IMR-90 (cell line): Measurements from ENCODE around the gene SYNGR1. TPM values are rescaled to one million over a fixed set of nuclear protein-coding genes. Genes with fewer than 3 reads are reported as not detected.

Experiments
- ATAC-seq: fragments of 200-7000 bp; cut with Tn5 transposase; 2 replicates; pipeline ENCODE4 v1.9.1; 2020; ENCODE audit warnings: low read depth, mild to moderate bottlenecking, moderate library complexity
- BruUV-seq: library from RNA; stranded (reverse); fragments of 400-500 nt; replicated peaks from 2 replicates; lab custom pipeline; 2021; lab: Mats Ljungman, UMichigan
- CTCF ChIA-PET: fragments of 300-600 bp; formaldehyde crosslinking; extraction: SDS; loops from one replicate; lab custom pipeline; 2021; ENCODE audit warnings: antibody characterized with exemption; lab: Yijun Ruan, JAX
- POLR2A ChIA-PET: fragments of 300-600 bp; sonication (Branson Sonifier 250); formaldehyde crosslinking; loops from one replicate; lab custom pipeline; 2022; ENCODE audit warnings: antibody characterized with exemption; ENCODE audit not compliant: unreplicated experiment; lab: Charles Lee
- DNase-seq: peaks from one replicate; pipeline ENCODE4 v3.0.0; 2013
- H2AFZ ChIP-seq: replicated peaks from 2 replicates; pipeline ENCODE3; 2013; ENCODE audit warnings: low read length, mild to moderate bottlenecking; ENCODE audit not compliant: poor library complexity
- H2AK5ac ChIP-seq: 2 replicates; pipeline ENCODE4 v1.6.1; 2013; ENCODE audit warnings: low read depth, low read length, inconsistent platforms
- H2AK9ac ChIP-seq: replicated peaks from 2 replicates; pipeline ENCODE3; 2013; ENCODE audit warnings: mild to moderate bottlenecking, low read depth, low read length, moderate library complexity; ENCODE audit not compliant: poor library complexity
- H2BK120ac ChIP-seq: 2 replicates; pipeline ENCODE4 v1.6.1; 2013; ENCODE audit warnings: low read depth, low read length, inconsistent platforms
- H2BK15ac ChIP-seq: 3 replicates; pipeline ENCODE4 v1.6.1; 2013; ENCODE audit warnings: low read depth, low read length, inconsistent platforms
- H2BK20ac ChIP-seq: 2 replicates; pipeline ENCODE4 v1.6.1; 2013; ENCODE audit warnings: low read depth, mild to moderate bottlenecking, inconsistent platforms, low read length, moderate library complexity
- H2BK5ac ChIP-seq: 2 replicates; pipeline ENCODE4 v1.6.1; 2013; ENCODE audit warnings: mild to moderate bottlenecking, low read depth, low read length, inconsistent platforms; ENCODE audit not compliant: poor library complexity, severe bottlenecking
- H3K14ac ChIP-seq: replicated peaks from 2 replicates; pipeline ENCODE4 v1.6.1; 2013; ENCODE audit warnings: low read depth, low read length, inconsistent platforms
- H3K18ac ChIP-seq: 2 replicates; pipeline ENCODE4 v1.6.1; 2013; ENCODE audit warnings: low read depth, low read length, control low read depth
- H3K23ac ChIP-seq: 2 replicates; pipeline ENCODE4 v1.6.1; 2013; ENCODE audit warnings: low read depth, low read length, inconsistent platforms
- H3K27ac ChIP-seq: 2 replicates; pipeline ENCODE4 v1.5.1; 2013; ENCODE audit warnings: mild to moderate bottlenecking, control low read depth, low read length; ENCODE audit not compliant: insufficient read depth
- H3K27me3 ChIP-seq: 2 replicates; pipeline ENCODE4 v1.6.1; 2013; ENCODE audit warnings: low read length; ENCODE audit not compliant: control insufficient read depth, insufficient read depth
- H3K36me3 ChIP-seq: 2 replicates; pipeline ENCODE4 v1.6.1; 2013; ENCODE audit warnings: low read length, mixed read lengths; ENCODE audit not compliant: control insufficient read depth, insufficient read depth
- H3K4ac ChIP-seq: 2 replicates; pipeline ENCODE4 v1.6.1; 2013; ENCODE audit warnings: low read depth, low read length, inconsistent platforms
- H3K4me1 ChIP-seq: 2 replicates; pipeline ENCODE4 v1.6.1; 2013; ENCODE audit warnings: low read length, mixed read lengths; ENCODE audit not compliant: control insufficient read depth, insufficient read depth
- H3K4me2 ChIP-seq: 2 replicates; pipeline ENCODE4 v1.6.1; 2013; ENCODE audit warnings: low read depth, mild to moderate bottlenecking, control low read depth, low read length, moderate library complexity
- H3K4me3 ChIP-seq: 2 replicates; pipeline ENCODE4 v1.5.1; 2013; ENCODE audit warnings: low read depth, mild to moderate bottlenecking, control low read depth, low read length, moderate library complexity; ENCODE audit not compliant: insufficient read depth
- H3K56ac ChIP-seq: 2 replicates; pipeline ENCODE4 v1.6.1; 2013; ENCODE audit warnings: low read length, inconsistent platforms; ENCODE audit not compliant: insufficient read depth; ENCODE audit errors: extremely low read depth
- H3K79me1 ChIP-seq, 2 experiments: 2 replicates each; pipeline ENCODE4 v1.6.1; 2013; ENCODE audit warnings: low read length in 2 of 2, inconsistent platforms in 1 of 2, low read depth in 1 of 2
- H3K9ac ChIP-seq: 2 replicates; pipeline ENCODE4 v1.6.1; 2013; ENCODE audit warnings: low read depth, low read length, control low read depth
- H3K9me1 ChIP-seq: 2 replicates; pipeline ENCODE4 v1.6.1; 2013; ENCODE audit warnings: low read length, inconsistent platforms; ENCODE audit not compliant: insufficient read depth
- H3K9me3 ChIP-seq: 2 replicates; pipeline ENCODE4 v1.6.1; 2013; ENCODE audit warnings: low read length; ENCODE audit not compliant: control insufficient read depth, insufficient read depth
- H4K20me1 ChIP-seq: 2 replicates; pipeline ENCODE4 v1.6.1; 2013; ENCODE audit warnings: low read length, inconsistent platforms; ENCODE audit not compliant: insufficient read depth
- H4K5ac ChIP-seq: 2 replicates; pipeline ENCODE4 v1.6.1; 2013; ENCODE audit warnings: mild to moderate bottlenecking, low read depth, low read length, control low read depth
- H4K8ac ChIP-seq, 2 experiments: 2 replicates each; pipeline ENCODE4 v1.6.1; 2013; ENCODE audit warnings: low read depth in 2 of 2, low read length in 2 of 2, control low read depth in 1 of 2, inconsistent platforms in 1 of 2
- H4K91ac ChIP-seq: 2 replicates; pipeline ENCODE4 v1.6.1; 2013; ENCODE audit warnings: low read depth, low read length, inconsistent platforms; ENCODE audit not compliant: insufficient read depth
- MAFK ChIP-seq: IDR thresholded peaks from 2 replicates; pipeline ENCODE4 v1.6.1; 2012; ENCODE audit warnings: low read depth, low read length, improper control_type of control experiment
- MXI1 ChIP-seq: IDR thresholded peaks from 2 replicates; pipeline ENCODE4 v1.6.1; 2012; ENCODE audit warnings: low read depth, mild to moderate bottlenecking, low read length, moderate library complexity, borderline replicate concordance
- RAD21 ChIP-seq: IDR thresholded peaks from 2 replicates; pipeline ENCODE4 v1.6.1; 2012; ENCODE audit warnings: low read length, improper control_type of control experiment
- WGBS, 2 experiments: methylation state at CpG; one replicate each; pipeline versions ENCODE4 v1.1.5 to v1.1.7; 2013; ENCODE audit warnings: missing lambda C conversion rate in 2 of 2; ENCODE audit not compliant: insufficient read length in 1 of 2; ENCODE audit errors: extremely low coverage in 2 of 2; 5-methylcytosine and 5-hydroxymethylcytosine counted together
- dilution Hi-C: fragments of 300-500 bp; cut with HindIII; formaldehyde crosslinking; loops from one replicate; pipeline ENCODE4 v1.14.3; 2018; ENCODE audit warnings: low sequenced_read_pairs; ENCODE audit not compliant: unreplicated experiment
- in situ Hi-C: fragments of 300-500 bp; cut with MboI; formaldehyde crosslinking; loops from 3 replicates; pipeline ENCODE4 v1.14.3; 2019; ENCODE audit warnings: low sequenced_read_pairs, inconsistent platforms, mixed read lengths
- intact Hi-C: fragments of 100-400 bp; cut with micrococcal nuclease; formaldehyde crosslinking; loops from 2 replicates; pipeline ENCODE4 v1.10.0; 2022
- polyA plus RNA-seq, 3 experiments: library from polyadenylated mRNA; depleted of rRNA; stranded (reverse); fragments of >200 nt; gene quantifications; 2 replicates each; pipeline ENCODE4 v1.2.3, GENCODE V29; 2012; ENCODE audit warnings: low replicate concordance in 1 of 3
- total RNA-seq: library from RNA; depleted of rRNA; stranded (reverse); fragments of >200 nt; gene quantifications from 2 replicates; pipeline ENCODE4 v1.2.3, GENCODE V29; 2012

Gene SYNGR1
- total and polyA plus RNA-seq, 2 of the 4 experiments (the other 2 are of a cell fraction): 6.3 to 81.5 TPM

GRCh38 chr22:39417641-39418040 is 67.8 kb downstream of the SYNGR1 start:
- H2BK20ac ChIP-seq: no peak overlapping the region
- H4K20me1 ChIP-seq: peaks cover 19% of the 10 kb centered on the region
- H4K5ac ChIP-seq: no peak overlapping the region
- no peak overlapping the region for H2BK5ac ChIP-seq
- no peaks in the 10 kb centered on the region for H3K27me3 ChIP-seq
- intact Hi-C loops: no loop called here
- no peak for ATAC-seq
- H3K36me3 ChIP-seq: peaks cover 65% of the 10 kb centered on the region
- H2AFZ ChIP-seq: no peak overlapping the region
- H3K56ac ChIP-seq: no peak overlapping the region
- H2BK15ac ChIP-seq: no peak overlapping the region
- no peak overlapping the region for H3K4ac ChIP-seq
- no peak overlapping the region for H3K4me3 ChIP-seq
- dilution Hi-C loops: no loop called here
- in situ Hi-C loops: no loop called here
- no peak overlapping the region for H4K8ac ChIP-seq
- H3K14ac ChIP-seq: no peak overlapping the region
- H3K27ac ChIP-seq: no peak overlapping the region
- TF ChIP-seq MAFK (no peak), MXI1 (no peak), RAD21 (no peak)
- DNase-seq: no peak
- no TSS peak for BruUV-seq
- no peaks in the 10 kb centered on the region for H3K4me1 ChIP-seq
- no peak overlapping the region for H2AK5ac ChIP-seq
- H2AK9ac ChIP-seq: no peak overlapping the region
- H3K4me2 ChIP-seq: no peak overlapping the region
- POLR2A ChIA-PET: no interaction called here
- CTCF ChIA-PET: no interaction called here
- H4K91ac ChIP-seq: no peak overlapping the region
- peaks cover 7 to 19% of the 10 kb centered on the region in 2 experiments; a peak in 3 of 4 replicates for H3K79me1 ChIP-seq
- H3K9ac ChIP-seq: no peak overlapping the region
- H3K9me1 ChIP-seq: 0 out of 2 replicates have a peak, but pooled peaks cover 3% of the 10 kb centered on the region
- H3K18ac ChIP-seq: no peak overlapping the region
- 100% methylated on average over 3 of the region's 12 CpGs; no CpG with 5 or more reads in 1 of the 2 experiments for WGBS, 2 experiments
- no peak overlapping the region for H3K23ac ChIP-seq
- no peaks in the 10 kb centered on the region for H3K9me3 ChIP-seq
- no peak overlapping the region for H2BK120ac ChIP-seq
